Measurements from ENCODE around the gene SYNCRIP. TPM values are rescaled to one million over a fixed set of nuclear protein-coding genes. Genes with fewer than 3 reads are reported as not detected.

SYNCRIP gene
- total RNA-seq, 4 donors from 2014 or later = 59.7 to 71.4 (median 64.3) TPM

- Histone ChIP-seq H3K4me1 (no peaks in the 10 kb centered on the region), H3K9me3 (peaks cover 7% of the 10 kb centered on the region), H3K27me3 (no peaks in the 10 kb centered on the region), H3K36me3 (peaks cover 3% of the 10 kb centered on the region), H3K27ac (no peak overlapping the region), H3K4me3 (no peak overlapping the region)
- TF ChIP-seq POLR2AphosphoS5 (IDR thresholded peaks at IDR 0.05) (no peak), POLR2A (IDR thresholded peaks at IDR 0.05) (no peak), EP300 (IDR thresholded peaks at IDR 0.05) (no peak)
- TF ChIP-seq, protein P1, sequence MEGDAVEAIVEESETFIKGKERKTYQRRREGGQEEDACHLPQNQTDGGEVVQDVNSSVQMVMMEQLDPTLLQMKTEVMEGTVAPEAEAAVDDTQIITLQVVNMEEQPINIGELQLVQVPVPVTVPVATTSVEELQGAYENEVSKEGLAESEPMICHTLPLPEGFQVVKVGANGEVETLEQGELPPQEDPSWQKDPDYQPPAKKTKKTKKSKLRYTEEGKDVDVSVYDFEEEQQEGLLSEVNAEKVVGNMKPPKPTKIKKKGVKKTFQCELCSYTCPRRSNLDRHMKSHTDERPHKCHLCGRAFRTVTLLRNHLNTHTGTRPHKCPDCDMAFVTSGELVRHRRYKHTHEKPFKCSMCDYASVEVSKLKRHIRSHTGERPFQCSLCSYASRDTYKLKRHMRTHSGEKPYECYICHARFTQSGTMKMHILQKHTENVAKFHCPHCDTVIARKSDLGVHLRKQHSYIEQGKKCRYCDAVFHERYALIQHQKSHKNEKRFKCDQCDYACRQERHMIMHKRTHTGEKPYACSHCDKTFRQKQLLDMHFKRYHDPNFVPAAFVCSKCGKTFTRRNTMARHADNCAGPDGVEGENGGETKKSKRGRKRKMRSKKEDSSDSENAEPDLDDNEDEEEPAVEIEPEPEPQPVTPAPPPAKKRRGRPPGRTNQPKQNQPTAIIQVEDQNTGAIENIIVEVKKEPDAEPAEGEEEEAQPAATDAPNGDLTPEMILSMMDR (IDR thresholded peaks at IDR 0.05) = no peak
- DNase-seq (ENCODE audit: low spot score in 2 of 2) = no peak
Measured at GRCh38 chr6:85581572-85581971, 61.1 kb downstream of the SYNCRIP start.

DNA sequence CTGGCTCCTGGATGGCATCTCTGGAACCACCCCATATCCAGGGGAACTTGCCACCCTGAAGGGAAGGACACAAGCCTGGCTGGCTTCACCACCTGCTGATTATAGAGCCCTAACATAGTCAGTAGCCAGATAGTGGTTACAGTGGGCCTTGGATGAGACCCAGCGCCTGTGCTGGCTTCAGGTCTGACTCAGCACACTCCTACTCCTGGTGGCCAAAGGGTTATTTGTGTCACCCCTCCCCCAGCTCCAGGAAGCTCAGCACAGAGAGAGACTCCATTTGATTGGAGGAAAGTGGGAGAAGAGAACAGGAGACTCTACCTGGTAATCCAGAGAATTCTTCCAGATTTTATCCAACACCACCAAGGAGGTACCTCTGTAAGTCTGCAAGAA lies 61.8 kb downstream of the SYNCRIP start:
- H3K4me1 ChIP-seq = no peaks in the 10 kb centered on the region

DNA sequence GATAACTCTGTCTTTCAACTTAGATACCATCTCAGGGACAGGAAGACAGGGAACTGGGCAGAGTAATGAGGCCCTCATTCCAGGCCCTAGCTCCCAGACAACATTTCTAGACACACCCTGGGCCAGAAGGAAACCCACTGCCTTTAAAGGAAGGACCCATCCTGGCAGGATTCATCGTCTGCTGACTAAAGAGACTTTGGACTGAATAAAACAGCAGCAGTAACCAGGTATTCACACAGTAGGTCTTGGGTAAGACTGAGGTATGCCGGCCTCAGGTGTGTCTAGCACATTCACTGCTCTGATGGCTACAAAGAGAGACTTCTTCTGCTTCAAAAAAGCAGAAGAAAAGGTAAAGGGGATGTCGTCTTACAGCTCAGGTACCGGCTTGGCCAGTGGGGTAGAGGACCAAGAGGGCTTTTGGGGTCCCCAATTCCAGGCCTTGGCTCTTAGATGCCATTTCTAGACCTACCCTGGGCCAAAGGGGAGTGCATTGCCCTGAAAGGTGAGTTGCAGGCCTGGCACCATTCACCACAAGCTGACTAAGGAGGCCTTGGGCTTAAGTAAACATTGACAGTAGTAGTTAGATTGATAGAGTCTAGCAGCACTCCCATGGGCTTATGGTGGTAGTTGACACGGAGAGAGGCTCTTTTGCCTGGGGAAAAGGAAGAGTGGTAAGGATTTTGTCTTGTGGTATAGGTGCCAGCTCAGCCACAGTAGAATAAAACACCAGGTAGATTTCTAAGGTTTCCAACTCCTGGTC lies 62.4 kb downstream of the SYNCRIP start:
- WGBS = 87% methylated on average over 5 of the region's 5 CpGs
- Histone ChIP-seq H3K27ac (no peak overlapping the region), H3K36me3 (peaks cover 3% of the 10 kb centered on the region), H3K9me3 (peaks cover 7% of the 10 kb centered on the region), H3K4me1 (peaks cover 1% of the 10 kb centered on the region), H3K4me3 (no peak overlapping the region), H3K27me3 (no peaks in the 10 kb centered on the region)
- no peak for DNase-seq (ENCODE audit: low spot score in 2 of 2)
- TF ChIP-seq, protein P1 (IDR thresholded peaks at IDR 0.05) = no peak
- TF ChIP-seq POLR2AphosphoS5 (IDR thresholded peaks at IDR 0.05) = no peak
- no peak for TF ChIP-seq POLR2A (IDR thresholded peaks at IDR 0.05)
- TF ChIP-seq EP300 (IDR thresholded peaks at IDR 0.05) = no peak

More for the DNA sequence above, 61.8 kb downstream of the SYNCRIP start:
- Histone ChIP-seq H3K27ac (no peak overlapping the region), H3K36me3 (peaks cover 3% of the 10 kb centered on the region), H3K27me3 (no peaks in the 10 kb centered on the region), H3K4me3 (no peak overlapping the region), H3K9me3 (peaks cover 7% of the 10 kb centered on the region)
- no peak for DNase-seq (ENCODE audit: low spot score in 2 of 2)
- TF ChIP-seq, protein P1 (IDR thresholded peaks at IDR 0.05) = no peak
- TF ChIP-seq POLR2AphosphoS5 (IDR thresholded peaks at IDR 0.05) (no peak), POLR2A (IDR thresholded peaks at IDR 0.05) (no peak), EP300 (IDR thresholded peaks at IDR 0.05) (no peak)
- 100% methylated on average over 1 of the region's 1 CpG for WGBS

GRCh38 chr6:85579581-85579980 lies 63.1 kb downstream of the SYNCRIP start:
- H3K9me3 ChIP-seq = peaks cover 7% of the 10 kb centered on the region
- H3K4me1 ChIP-seq = peaks cover 4% of the 10 kb centered on the region
- no peak overlapping the region for H3K4me3 ChIP-seq
- WGBS = 76% methylated on average over 4 of the region's 4 CpGs
- DNase-seq (ENCODE audit: low spot score in 2 of 2) = no peak
- TF ChIP-seq POLR2AphosphoS5 (IDR thresholded peaks at IDR 0.05) = no peak
- no peak overlapping the region for H3K27ac ChIP-seq
- peaks cover 3% of the 10 kb centered on the region for H3K36me3 ChIP-seq
- no peaks in the 10 kb centered on the region for H3K27me3 ChIP-seq

GRCh38 chr6:85576476-85576875 lies 66.2 kb downstream of the SYNCRIP start:
- no peak for TF ChIP-seq EP300 (IDR thresholded peaks at IDR 0.05)
- TF ChIP-seq, protein P1 (IDR thresholded peaks at IDR 0.05) = no peak
- no peak for TF ChIP-seq POLR2AphosphoS5 (IDR thresholded peaks at IDR 0.05)
- no peak for TF ChIP-seq POLR2A (IDR thresholded peaks at IDR 0.05)
- H3K36me3 ChIP-seq = peaks cover 3% of the 10 kb centered on the region
- no peak for DNase-seq (ENCODE audit: low spot score in 2 of 2)
- H3K4me1 ChIP-seq = peaks cover 4% of the 10 kb centered on the region
- no peaks in the 10 kb centered on the region for H3K27me3 ChIP-seq
- H3K9me3 ChIP-seq = no peaks in the 10 kb centered on the region
- no peak overlapping the region for H3K27ac ChIP-seq
- H3K4me3 ChIP-seq = no peak overlapping the region
- WGBS = 80% methylated on average over 2 of the region's 2 CpGs
